ENCODE data around the gene DPH7.
"Not testable (repeated sequence)": the region's sequence is repeated elsewhere in the genome, so short reads cannot be mapped to it uniquely, and the experiment has no call there.

DPH7 gene

GRCh38 chr9:137578518-137579258, at the start of gene DPH7:
DPH7 (minus strand) TSS chr9:137578925; CDS start chr9:137578777, 148 bp downstream.
- peak; percentile 97 to 98 for DNase-seq (ENCODE audit: low read depth in 2 of 2)

DNA sequence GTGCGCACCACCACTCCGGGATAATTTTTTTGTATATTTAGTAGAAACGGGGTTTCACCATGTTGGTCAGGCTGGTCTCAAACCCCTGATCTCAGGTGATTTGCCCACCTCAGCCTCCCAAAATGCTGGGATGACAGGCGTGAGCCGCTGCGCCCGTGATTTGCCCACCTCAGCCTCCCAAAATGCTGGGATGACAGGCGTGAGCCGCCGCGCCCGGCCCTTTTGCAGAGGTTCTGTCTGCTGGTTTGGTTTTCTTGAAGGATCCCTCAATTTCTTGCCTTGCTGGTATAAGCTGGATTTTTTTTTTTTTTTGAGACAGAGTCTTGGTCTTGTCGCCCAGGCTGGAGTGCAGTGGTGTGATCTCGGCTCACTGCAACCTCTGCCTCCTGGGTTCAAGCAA, 48.7 kb upstream of the DPH7 start:
- DNase-seq (ENCODE audit: low read depth in 2 of 2): not testable (repeated sequence)

GRCh38 chr9:137626464-137626863, 47.7 kb upstream of the DPH7 start:
- DNase-seq (ENCODE audit: low read depth in 2 of 2): no peak

DNA sequence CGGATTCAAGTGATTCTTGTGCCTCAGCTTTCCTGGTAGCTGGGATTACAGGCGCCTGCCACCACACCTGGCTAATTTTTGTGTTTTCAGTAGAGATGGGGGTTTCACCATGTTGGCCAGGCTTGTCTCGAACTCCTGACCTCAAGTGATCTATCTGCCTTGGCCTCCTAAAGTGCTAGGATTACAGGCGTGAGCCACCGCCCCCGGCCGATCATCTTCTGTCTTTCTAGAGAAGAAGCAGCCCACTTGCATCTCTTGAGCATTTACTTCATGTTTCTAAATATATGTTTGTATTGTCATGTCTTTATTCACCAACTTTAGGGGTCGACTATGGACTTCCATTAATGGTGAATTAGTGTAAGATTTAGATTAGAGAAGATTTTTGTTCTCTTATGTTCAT, 43.5 kb upstream of the DPH7 start:
- not testable (repeated sequence) for DNase-seq (ENCODE audit: low read depth in 2 of 2)

- no peak for DNase-seq (ENCODE audit: low read depth in 2 of 2)
Measured at GRCh38 chr9:137621131-137621757, 42.5 kb upstream of the DPH7 start.

- no peak for DNase-seq (ENCODE audit: low read depth in 2 of 2)
Measured at GRCh38 chr9:137620581-137620980, 41.9 kb upstream of the DPH7 start.

GRCh38 chr9:137620048-137620405, 41.3 kb upstream of the DPH7 start:
- no peak for DNase-seq (ENCODE audit: low read depth in 2 of 2)

DNA sequence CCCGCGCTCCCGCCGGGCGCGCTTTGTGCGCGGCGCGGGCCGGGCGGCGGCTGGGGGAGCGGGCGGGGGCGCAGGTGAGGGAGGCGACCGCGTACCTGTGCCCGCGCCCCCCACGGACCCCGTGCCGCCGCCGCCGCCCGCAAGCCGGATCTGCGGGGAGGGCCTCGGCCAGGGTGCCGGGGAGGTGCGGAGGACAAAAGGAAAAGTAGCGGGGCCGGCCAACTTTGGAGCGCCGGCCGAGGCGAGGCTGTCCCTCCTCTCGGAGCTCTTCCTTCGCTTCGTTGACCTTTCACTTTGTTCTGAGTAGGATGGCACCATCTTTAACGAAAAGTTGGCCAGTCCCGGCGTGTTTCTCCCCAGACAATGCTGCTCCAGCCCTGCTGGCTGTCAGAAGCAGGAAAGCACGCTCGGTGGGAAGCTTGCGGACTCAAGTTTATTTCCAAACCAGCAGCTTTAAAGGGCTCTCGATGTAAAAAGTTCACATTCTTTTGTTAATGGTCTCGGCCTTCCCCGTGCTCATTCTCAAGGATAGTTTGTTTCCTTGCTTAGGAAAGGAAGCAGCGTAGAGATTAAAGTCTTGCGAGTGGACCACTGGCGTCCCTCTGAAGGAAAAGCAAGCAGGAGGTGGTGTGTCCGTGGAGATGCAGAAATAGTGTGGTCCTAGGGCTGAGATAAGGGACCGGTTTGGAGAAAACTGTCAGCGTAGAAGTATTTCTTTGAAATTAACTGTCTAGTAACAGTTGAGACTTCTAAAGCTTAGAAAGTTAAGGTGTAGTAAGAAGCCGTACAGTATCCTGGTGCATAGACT, 40.7 kb upstream of the DPH7 start:
- no peak for DNase-seq (ENCODE audit: low read depth in 2 of 2)

DNA sequence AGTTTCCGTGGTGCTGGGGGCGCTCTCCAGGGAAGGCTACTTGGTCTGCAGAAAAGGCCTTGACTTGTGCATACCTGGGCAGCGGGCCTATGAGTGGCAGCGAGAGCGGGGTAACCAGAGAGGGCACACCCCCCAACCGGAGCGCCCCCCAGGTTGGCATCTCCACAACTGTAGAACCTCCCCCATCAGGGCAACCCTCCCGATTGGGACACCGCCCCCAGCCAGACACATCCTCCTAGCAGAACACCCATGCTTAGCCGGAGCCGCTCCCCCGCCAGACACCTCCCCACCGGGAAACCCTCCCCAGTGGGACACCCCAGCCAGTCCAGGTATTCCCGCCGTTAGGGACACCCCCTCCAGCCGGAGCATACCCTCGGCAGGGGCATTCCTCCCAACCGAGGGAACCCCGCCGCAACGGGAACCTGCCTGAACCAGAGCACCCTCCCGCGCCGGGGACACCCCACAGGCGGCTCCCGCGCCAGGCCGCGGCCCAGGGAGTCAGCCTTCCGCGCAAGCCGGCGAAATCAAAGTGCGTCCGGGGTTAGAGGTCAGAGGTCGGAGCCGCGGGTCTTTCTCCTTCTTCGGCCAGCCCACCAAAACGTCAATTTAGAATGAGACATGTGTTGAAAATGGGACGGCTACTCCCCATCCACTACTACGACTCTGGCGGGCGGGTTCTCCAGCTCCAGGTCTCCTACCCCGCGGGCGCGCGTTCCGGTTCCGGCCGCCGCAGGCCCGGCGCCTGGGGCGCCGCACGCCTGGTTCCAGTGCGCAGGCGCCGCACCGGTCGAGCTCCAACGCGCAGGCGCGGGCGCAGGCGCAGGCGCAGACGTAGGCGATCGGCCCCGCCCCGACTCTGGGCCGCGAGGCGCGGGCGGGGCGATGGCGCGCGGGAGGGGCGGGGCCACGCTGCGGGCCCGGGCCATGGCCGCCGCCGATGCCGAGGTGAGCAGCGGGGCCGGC, 39.7 kb upstream of the DPH7 start, which contains the start of gene EHMT1:
Gene EHMT1, plus strand, starts transcription at position 901 of the 963 bp plus-strand sequence. Its CDS starts 24 bp downstream, at position 925.
- DNase-seq (ENCODE audit: low read depth in 2 of 2): peak; percentile 84 to 88

GRCh38 chr9:137615387-137615871, 36.7 kb upstream of the DPH7 start:
- DNase-seq (ENCODE audit: low read depth in 2 of 2): no peak

GRCh38 chr9:137614631-137615386, 36.1 kb upstream of the DPH7 start:
- DNase-seq (ENCODE audit: low read depth in 2 of 2): no peak

GRCh38 chr9:137613738-137614523, 35.2 kb upstream of the DPH7 start:
- no peak for DNase-seq (ENCODE audit: low read depth in 2 of 2)

DNA sequence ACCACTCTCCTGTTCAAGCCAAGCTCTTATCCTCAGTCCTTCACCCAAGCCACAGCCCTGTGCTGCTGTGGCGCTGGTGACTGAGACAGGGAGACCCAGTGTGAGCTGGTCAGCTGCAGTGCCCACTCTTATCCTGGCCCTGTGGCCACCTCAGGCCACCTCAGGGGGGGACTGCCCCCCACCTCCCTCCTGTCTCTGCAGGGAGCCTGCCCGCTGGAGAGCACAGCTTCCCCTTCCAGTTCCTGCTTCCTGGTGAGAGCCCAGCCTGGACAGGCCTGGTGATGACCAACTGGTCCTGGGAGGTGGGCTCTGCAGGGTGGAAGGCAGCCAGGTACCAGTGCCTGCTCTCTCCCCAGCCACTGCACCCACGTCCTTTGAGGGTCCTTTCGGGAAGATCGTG, 34.5 kb upstream of the DPH7 start:
- no peak for DNase-seq (ENCODE audit: low read depth in 2 of 2)

DNA sequence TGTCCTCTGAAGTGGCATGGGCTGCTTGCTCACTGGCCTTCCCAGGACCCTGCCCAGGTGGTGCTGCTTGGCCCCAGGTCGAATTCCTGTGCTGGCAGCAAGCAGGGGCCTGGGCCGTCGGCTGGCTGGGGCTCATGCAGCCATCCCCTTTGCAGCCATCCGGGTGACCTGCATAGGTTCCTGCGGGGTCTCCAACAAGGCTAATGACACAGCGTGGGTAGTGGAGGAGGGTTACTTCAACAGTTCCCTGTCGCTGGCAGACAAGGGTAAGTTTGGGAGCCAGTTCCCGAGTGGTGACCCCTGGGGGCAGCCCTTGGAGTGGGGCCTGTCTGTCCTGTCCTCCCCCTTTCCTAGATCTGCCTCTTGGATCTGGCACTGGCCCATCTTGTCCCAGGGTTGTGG, 34.0 kb upstream of the DPH7 start:
- no peak for DNase-seq (ENCODE audit: low read depth in 2 of 2)

GRCh38 chr9:137611623-137612609, 33.2 kb upstream of the DPH7 start:
- DNase-seq (ENCODE audit: low read depth in 2 of 2): no peak

DNA sequence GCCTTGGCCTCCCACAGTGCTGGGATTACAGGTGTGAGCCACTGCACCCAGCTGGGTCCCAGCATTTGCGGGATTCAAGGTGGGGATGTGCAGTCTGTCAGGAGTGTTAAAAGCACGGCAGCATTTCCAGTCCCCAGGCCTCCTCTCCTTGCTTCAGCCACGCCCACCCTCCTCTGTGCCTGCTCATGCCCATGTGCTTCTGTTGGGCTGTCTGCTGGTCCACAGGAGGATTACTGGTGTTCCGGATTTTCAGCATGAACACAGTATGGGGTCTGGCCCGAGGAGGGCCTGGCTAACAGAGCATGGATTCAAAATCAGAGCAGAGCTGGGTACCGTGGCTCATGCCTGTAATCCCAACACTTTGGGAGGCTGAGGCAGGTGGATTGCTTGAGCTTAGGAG, 32.2 kb upstream of the DPH7 start:
- DNase-seq (ENCODE audit: low read depth in 2 of 2): no peak

DNA sequence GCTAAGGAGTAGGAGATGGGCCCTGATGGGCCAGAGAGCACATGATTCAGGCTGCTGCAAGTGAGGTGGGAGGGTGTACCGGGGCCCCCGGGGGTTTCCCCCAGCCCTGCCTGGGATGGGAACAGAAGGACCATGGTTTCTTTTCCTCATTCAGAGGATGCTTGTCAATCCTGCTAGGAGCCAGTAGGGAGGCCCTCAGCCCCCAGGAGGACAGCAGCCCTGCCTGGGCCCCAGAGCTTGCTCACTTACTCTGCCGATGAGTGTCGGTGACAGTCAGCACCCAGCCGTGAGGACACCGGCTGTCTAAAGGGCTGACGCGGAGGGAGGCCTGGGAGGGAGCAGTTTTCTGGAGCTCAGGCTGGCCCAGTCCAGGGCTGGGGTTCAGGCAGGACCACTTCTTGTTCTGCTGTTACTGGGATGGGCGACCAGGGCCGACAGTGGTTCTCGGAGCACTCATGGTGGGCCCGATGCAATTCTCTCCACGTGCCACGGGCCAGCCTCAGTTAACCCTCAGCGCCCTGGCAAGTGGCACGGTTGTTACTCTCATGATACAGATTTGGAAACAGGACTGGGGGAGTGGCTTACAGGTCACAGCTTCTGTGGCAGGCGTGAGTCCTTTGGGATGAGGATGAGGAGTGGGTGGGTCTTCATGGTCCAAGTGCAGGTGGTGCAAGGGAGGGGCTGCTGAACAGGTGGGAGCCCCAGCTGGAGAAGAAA, 28.6 kb upstream of the DPH7 start:
- no peak for DNase-seq (ENCODE audit: low read depth in 2 of 2)

DNA sequence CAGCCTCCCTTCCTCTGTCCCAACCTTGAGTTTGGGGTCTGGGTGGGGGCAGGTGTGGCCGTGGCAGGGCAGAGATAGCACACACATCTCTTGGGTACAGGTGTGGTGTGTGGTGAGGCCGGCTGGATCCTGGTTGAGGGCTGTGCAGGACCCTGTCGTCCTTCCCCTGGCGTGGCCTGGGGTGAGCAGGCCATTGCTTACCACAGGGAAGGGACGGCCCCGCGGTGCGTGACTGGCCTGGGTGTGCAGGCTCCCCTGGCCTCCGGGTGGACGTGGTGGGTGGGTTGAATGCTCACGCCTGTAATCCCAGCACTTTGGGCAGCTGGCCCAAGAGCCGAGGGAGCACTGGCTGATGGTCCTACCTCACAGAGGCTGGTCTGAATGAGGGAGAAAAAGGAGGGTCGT, 28.0 kb upstream of the DPH7 start:
- no peak for DNase-seq (ENCODE audit: low read depth in 2 of 2)

All from stimulated activated CD8-positive, alpha-beta memory T cell treated with anti-CD3 and anti-CD28 coated beads, Interleukin-2, amount 100 ng/mL, for 48 hours (primary cell).